BE2C (cell line): Measurements from ENCODE around the gene GRM1.

Experiments
- DNase-seq: peaks from one replicate; pipeline ENCODE4 v3.0.0-alpha.2; 2020
- H3K27me3 ChIP-seq: fragments of 250-450 bp; sonication (Bioruptor Pico); 2 replicates; pipeline ENCODE4 v1.5.1; 2020; ENCODE audit warnings: mild to moderate bottlenecking
- H3K36me3 ChIP-seq: fragments of 250-450 bp; sonication (Bioruptor Pico); 2 replicates; pipeline ENCODE4 v1.5.1; 2020; ENCODE audit warnings: mild to moderate bottlenecking
- H3K4me1 ChIP-seq: fragments of 250-450 bp; sonication (Bioruptor Pico); 2 replicates; pipeline ENCODE4 v1.5.1; 2020
- H3K4me3 ChIP-seq: 2 replicates; pipeline ENCODE4 v1.5.1; 2011; ENCODE audit warnings: low read depth, low read length
- H3K9me3 ChIP-seq: fragments of 250-450 bp; sonication (Bioruptor Pico); 2 replicates; pipeline ENCODE4 v1.5.1; 2020
- TF ChIP-seq, protein P1 (sequence below): IDR thresholded peaks from 2 replicates; pipeline ENCODE4 v1.5.1; 2012; ENCODE audit warnings: mild to moderate bottlenecking, low read depth, low read length

GRM1 gene

DNA sequence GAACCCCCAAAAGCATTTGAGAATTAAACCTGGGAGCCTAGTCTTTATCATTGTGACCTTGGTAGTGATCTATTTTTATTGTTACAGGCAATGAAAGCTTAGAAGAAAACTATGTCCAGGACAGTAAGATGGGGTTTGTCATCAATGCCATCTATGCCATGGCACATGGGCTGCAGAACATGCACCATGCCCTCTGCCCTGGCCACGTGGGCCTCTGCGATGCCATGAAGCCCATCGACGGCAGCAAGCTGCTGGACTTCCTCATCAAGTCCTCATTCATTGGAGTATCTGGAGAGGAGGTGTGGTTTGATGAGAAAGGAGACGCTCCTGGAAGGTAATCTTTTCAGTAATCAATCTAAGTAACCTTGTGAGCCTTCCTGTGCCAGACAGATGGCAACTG lies 323.3 kb downstream of the GRM1 start:
- DNase-seq, result no peak
- TF ChIP-seq, protein P1, sequence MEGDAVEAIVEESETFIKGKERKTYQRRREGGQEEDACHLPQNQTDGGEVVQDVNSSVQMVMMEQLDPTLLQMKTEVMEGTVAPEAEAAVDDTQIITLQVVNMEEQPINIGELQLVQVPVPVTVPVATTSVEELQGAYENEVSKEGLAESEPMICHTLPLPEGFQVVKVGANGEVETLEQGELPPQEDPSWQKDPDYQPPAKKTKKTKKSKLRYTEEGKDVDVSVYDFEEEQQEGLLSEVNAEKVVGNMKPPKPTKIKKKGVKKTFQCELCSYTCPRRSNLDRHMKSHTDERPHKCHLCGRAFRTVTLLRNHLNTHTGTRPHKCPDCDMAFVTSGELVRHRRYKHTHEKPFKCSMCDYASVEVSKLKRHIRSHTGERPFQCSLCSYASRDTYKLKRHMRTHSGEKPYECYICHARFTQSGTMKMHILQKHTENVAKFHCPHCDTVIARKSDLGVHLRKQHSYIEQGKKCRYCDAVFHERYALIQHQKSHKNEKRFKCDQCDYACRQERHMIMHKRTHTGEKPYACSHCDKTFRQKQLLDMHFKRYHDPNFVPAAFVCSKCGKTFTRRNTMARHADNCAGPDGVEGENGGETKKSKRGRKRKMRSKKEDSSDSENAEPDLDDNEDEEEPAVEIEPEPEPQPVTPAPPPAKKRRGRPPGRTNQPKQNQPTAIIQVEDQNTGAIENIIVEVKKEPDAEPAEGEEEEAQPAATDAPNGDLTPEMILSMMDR, result no peak

DNA sequence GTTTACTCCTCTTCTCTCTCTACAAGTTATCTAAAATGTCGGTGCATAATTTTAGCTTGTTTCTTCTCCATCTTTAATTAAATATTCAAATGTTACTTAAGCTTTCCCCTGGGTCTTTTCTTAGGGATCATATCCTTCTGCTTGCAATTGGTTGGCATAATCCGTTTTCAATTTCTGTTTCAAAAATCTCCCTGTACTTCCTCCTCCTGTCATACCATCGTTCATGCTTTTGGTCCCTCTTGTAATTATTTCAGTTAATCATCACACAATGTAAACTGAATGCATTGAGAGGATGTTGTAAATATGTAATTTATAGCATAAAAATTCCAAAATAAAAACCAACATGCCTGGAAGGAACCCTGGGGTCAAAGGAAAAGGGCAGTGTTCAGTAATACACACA lies 325.6 kb downstream of the GRM1 start:
- H3K9me3 ChIP-seq, result no peaks in the 10 kb centered on the region
- H3K4me3 ChIP-seq, result no peak overlapping the region
- no peaks in the 10 kb centered on the region for H3K36me3 ChIP-seq
- H3K27me3 ChIP-seq, result no peaks in the 10 kb centered on the region
- no peak for DNase-seq
- H3K4me1 ChIP-seq, result no peaks in the 10 kb centered on the region
- TF ChIP-seq, protein P1, result no peak

More for the DNA sequence above, 323.3 kb downstream of the GRM1 start:
- no peaks in the 10 kb centered on the region for H3K4me1 ChIP-seq
- H3K36me3 ChIP-seq, result no peaks in the 10 kb centered on the region
- H3K9me3 ChIP-seq, result no peaks in the 10 kb centered on the region
- H3K4me3 ChIP-seq, result no peak overlapping the region
- no peaks in the 10 kb centered on the region for H3K27me3 ChIP-seq

- Histone ChIP-seq H3K27me3 (no peaks in the 10 kb centered on the region), H3K36me3 (no peaks in the 10 kb centered on the region), H3K4me1 (no peaks in the 10 kb centered on the region), H3K4me3 (no peak overlapping the region), H3K9me3 (no peaks in the 10 kb centered on the region)
- no peak for DNase-seq
- TF ChIP-seq, protein P1, result no peak
These were observed 326.7 kb downstream of the GRM1 start for GRCh38 chr6:146355521-146356100.

- no peaks in the 10 kb centered on the region for H3K36me3 ChIP-seq
- no peak for DNase-seq
- no peaks in the 10 kb centered on the region for H3K4me1 ChIP-seq
- H3K4me3 ChIP-seq, result no peak overlapping the region
- no peaks in the 10 kb centered on the region for H3K27me3 ChIP-seq
- TF ChIP-seq, protein P1, result no peak
- no peaks in the 10 kb centered on the region for H3K9me3 ChIP-seq
These were observed 328.9 kb downstream of the GRM1 start for GRCh38 chr6:146357578-146358430.

GRCh38 chr6:146358431-146359046 lies 329.7 kb downstream of the GRM1 start:
- DNase-seq, result no peak
- Histone ChIP-seq H3K9me3 (no peaks in the 10 kb centered on the region), H3K4me1 (no peaks in the 10 kb centered on the region), H3K4me3 (no peak overlapping the region), H3K27me3 (no peaks in the 10 kb centered on the region), H3K36me3 (no peaks in the 10 kb centered on the region)
- TF ChIP-seq, protein P1, result no peak
